SK-MEL-5 (cell line): Measurements from ENCODE around the gene ARHGAP24. TPM values are rescaled to one million over a fixed set of nuclear protein-coding genes. Genes with fewer than 3 reads are reported as not detected.

Source experiments
- DNase-seq: peaks from one replicate; pipeline ENCODE4 v3.0.0-alpha.2; 2016; ENCODE audit warnings: low read depth, low spot score
- in situ Hi-C: cut with HindIII; loops from 2 replicates; pipeline ENCODE4 v1.10.0; 2016; ENCODE audit warnings: low sequenced_read_pairs, high pct_unique_total_duplicates, low pct_unique_long_range_greater_than_20kb
- total RNA-seq: library from RNA; depleted of rRNA; stranded (reverse); fragments of >200 nt; shearing (Covaris generic); gene quantifications from 2 replicates; pipeline ENCODE4 v1.2.3, GENCODE V29; 2014

ARHGAP24 gene
- total RNA-seq, 1 experiment from 2014 or later, result 10.1 TPM

- in situ Hi-C loops, result no loop called here
Measured at GRCh38 chr4:85475631-85476233, 782 bp downstream of the ARHGAP24 start.

GRCh38 chr4:85476381-85476780 lies 1.4 kb downstream of the ARHGAP24 start:
- DNase-seq, result no peak
- in situ Hi-C loops, result no loop called here

More at GRCh38 chr4:85475631-85476233, 782 bp downstream of the ARHGAP24 start:
- no peak for DNase-seq

- in situ Hi-C loops, result no loop called here
- no peak for DNase-seq
Measured at GRCh38 chr4:85477534-85477933, 2.6 kb downstream of the ARHGAP24 start.

- in situ Hi-C loops, result no loop called here
- no peak for DNase-seq
Measured at GRCh38 chr4:85478576-85478975, 3.6 kb downstream of the ARHGAP24 start.

- in situ Hi-C loops, result no loop called here
- DNase-seq, result no peak
Measured at GRCh38 chr4:85482010-85482738, 7.2 kb downstream of the ARHGAP24 start.

- DNase-seq, result no peak
- in situ Hi-C loops, result no loop called here
Measured at GRCh38 chr4:85486425-85487086, 11.6 kb downstream of the ARHGAP24 start.

GRCh38 chr4:85488416-85488815 lies 13.5 kb downstream of the ARHGAP24 start:
- DNase-seq, result no peak
- in situ Hi-C loops, result no loop called here

- no peak for DNase-seq
- in situ Hi-C loops, result no loop called here
Measured at GRCh38 chr4:85489273-85489981, 14.5 kb downstream of the ARHGAP24 start.

GRCh38 chr4:85491527-85491926 lies 16.6 kb downstream of the ARHGAP24 start:
- in situ Hi-C loops, result no loop called here
- DNase-seq, result no peak

- in situ Hi-C loops, result no loop called here
- DNase-seq, result no peak
Measured at GRCh38 chr4:85492336-85492735, 17.4 kb downstream of the ARHGAP24 start.

GRCh38 chr4:85495621-85496020 lies 20.7 kb downstream of the ARHGAP24 start:
- in situ Hi-C loops, result no loop called here
- no peak for DNase-seq

GRCh38 chr4:85496126-85496849 lies 21.3 kb downstream of the ARHGAP24 start:
- in situ Hi-C loops, result no loop called here
- no peak for DNase-seq

GRCh38 chr4:85496933-85497332 lies 22.0 kb downstream of the ARHGAP24 start:
- in situ Hi-C loops, result no loop called here
- no peak for DNase-seq

- in situ Hi-C loops, result no loop called here
- no peak for DNase-seq
Measured at GRCh38 chr4:85498068-85498733, 23.3 kb downstream of the ARHGAP24 start.

GRCh38 chr4:85499573-85499972 lies 24.6 kb downstream of the ARHGAP24 start:
- in situ Hi-C loops, result no loop called here
- DNase-seq, result no peak

GRCh38 chr4:85500110-85500867 lies 25.3 kb downstream of the ARHGAP24 start:
- in situ Hi-C loops, result no loop called here
- no peak for DNase-seq
